OCI-LY1 (cell line): Measurements from ENCODE around the gene CRYBB1.

Experiments
- H2AFZ ChIP-seq: fragments of 200-600 bp; sonication (generic), shearing (Covaris generic); 2 replicates; pipeline ENCODE4 v1.6.0; 2014; ENCODE audit warnings: antibody characterized with exemption, mild to moderate bottlenecking, low read length
- H3F3A ChIP-seq: fragments of 200-600 bp; sonication (generic), shearing (Covaris generic); 2 replicates; pipeline ENCODE4 v1.6.0; 2014; ENCODE audit warnings: mild to moderate bottlenecking, antibody characterized with exemption, low read length, moderate library complexity; ENCODE audit not compliant: insufficient read depth
- H3K27ac ChIP-seq: fragments of 200-600 bp; sonication (generic); 2 replicates; pipeline ENCODE4 v1.5.1; 2014; ENCODE audit warnings: low read length, mixed run types, mild to moderate bottlenecking, low read depth; ENCODE audit not compliant: poor library complexity, severe bottlenecking
- H3K27me3 ChIP-seq: fragments of 200-600 bp; sonication (generic); 2 replicates; pipeline ENCODE4 v1.6.0; 2014; ENCODE audit warnings: antibody characterized with exemption, mild to moderate bottlenecking, low read length, moderate library complexity; ENCODE audit not compliant: insufficient read depth
- H3K36me3 ChIP-seq: fragments of 200-600 bp; sonication (generic); 2 replicates; pipeline ENCODE4 v1.6.1; 2014; ENCODE audit warnings: mild to moderate bottlenecking, antibody characterized with exemption, low read length, moderate library complexity, mixed read lengths; ENCODE audit not compliant: insufficient read depth
- H3K4me1 ChIP-seq: fragments of 200-600 bp; sonication (generic); 2 replicates; pipeline ENCODE4 v1.5.1; 2014; ENCODE audit warnings: mild to moderate bottlenecking, low read length, moderate library complexity; ENCODE audit not compliant: insufficient read depth, severe bottlenecking
- H3K4me2 ChIP-seq: fragments of 200-600 bp; sonication (generic), shearing (Covaris generic); 2 replicates; pipeline ENCODE4 v1.6.1; 2014; ENCODE audit warnings: low read length
- H3K4me3 ChIP-seq: fragments of 200-600 bp; sonication (generic); 2 replicates; pipeline ENCODE4 v1.5.1; 2014; ENCODE audit warnings: low read length, low read depth, mild to moderate bottlenecking, mixed read lengths; ENCODE audit not compliant: poor library complexity, severe bottlenecking
- H3K79me2 ChIP-seq: fragments of 200-600 bp; shearing (Covaris generic); 2 replicates; pipeline ENCODE4 v1.6.1; 2016; ENCODE audit warnings: mixed run types, low read length, mixed read lengths; ENCODE audit not compliant: insufficient read depth
- H3K9ac ChIP-seq: fragments of 200-600 bp; sonication (generic), shearing (Covaris generic); 2 replicates; pipeline ENCODE4 v1.6.1; 2014; ENCODE audit warnings: mild to moderate bottlenecking, low read length, mixed read lengths
- H3K9me2 ChIP-seq: fragments of 200-600 bp; sonication (generic), shearing (Covaris generic); 2 replicates; pipeline ENCODE4 v1.6.1; 2014; ENCODE audit warnings: low read depth, mild to moderate bottlenecking, low read length, mixed read lengths
- H3K9me3 ChIP-seq: fragments of 200-600 bp; shearing (Covaris generic); 2 replicates; pipeline ENCODE4 v1.6.1; 2014; ENCODE audit warnings: low read length, mixed read lengths
- H4K20me1 ChIP-seq: fragments of 200-600 bp; sonication (generic), shearing (Covaris generic); 2 replicates; pipeline ENCODE4 v1.6.0; 2016; ENCODE audit warnings: mild to moderate bottlenecking, low read length; ENCODE audit not compliant: insufficient read depth
- CTCF ChIP-seq: fragments of 200-600 bp; sonication (generic), shearing (Covaris generic); IDR thresholded peaks from 2 replicates; pipeline ENCODE4 v1.5.1; 2017; ENCODE audit warnings: mild to moderate bottlenecking, antibody characterized with exemption, low read length, moderate library complexity, mixed read lengths
- EZH2 ChIP-seq: fragments of 200-600 bp; sonication (generic), shearing (Covaris generic); IDR thresholded peaks from 2 replicates; pipeline ENCODE4 v1.8.0; 2017; ENCODE audit warnings: borderline replicate concordance, mixed run types, mild to moderate bottlenecking, antibody characterized with exemption, low read length, moderate library complexity, mixed read lengths

The CRYBB1 gene

GRCh38 chr22:26553056-26553752 is 64.6 kb downstream of the CRYBB1 start:
- H3K27ac ChIP-seq = peak overlapping the region; percentile 94
- H3F3A ChIP-seq = 0 out of 2 replicates have a peak, but pooled peaks cover 3% of the 10 kb centered on the region
- peak overlapping the region; percentile 29 for H3K4me3 ChIP-seq
- H3K4me2 ChIP-seq = peak overlapping the region; percentile 65
- H3K36me3 ChIP-seq = peaks cover 6% of the 10 kb centered on the region; the same call in 1 of the 2 replicates
- TF ChIP-seq EZH2 (no peak), CTCF (no peak)
- no peaks in the 10 kb centered on the region for H4K20me1 ChIP-seq
- H3K9me2 ChIP-seq = no peaks in the 10 kb centered on the region
- peak overlapping the region; percentile 32; the same call in 1 of the 2 replicates for H3K9ac ChIP-seq
- peaks cover 83% of the 10 kb centered on the region for H3K4me1 ChIP-seq
- peaks cover 7% of the 10 kb centered on the region for H3K79me2 ChIP-seq
- no peak overlapping the region for H2AFZ ChIP-seq
- no peaks in the 10 kb centered on the region for H3K27me3 ChIP-seq
- H3K9me3 ChIP-seq = no peaks in the 10 kb centered on the region

- no peaks in the 10 kb centered on the region for H3K27me3 ChIP-seq
- H3K9me2 ChIP-seq = no peaks in the 10 kb centered on the region
- H3K4me2 ChIP-seq = peak overlapping the region; percentile 19
- no peaks in the 10 kb centered on the region for H4K20me1 ChIP-seq
- H3K4me3 ChIP-seq = no peak overlapping the region
- peaks cover 87% of the 10 kb centered on the region for H3K4me1 ChIP-seq
- no peak overlapping the region for H3K9ac ChIP-seq
- TF ChIP-seq EZH2 = no peak
- TF ChIP-seq CTCF = no peak
- H2AFZ ChIP-seq = no peak overlapping the region
- peak overlapping the region; percentile 94 for H3K27ac ChIP-seq
- H3K9me3 ChIP-seq = no peaks in the 10 kb centered on the region
- 0 out of 2 replicates have a peak, but pooled peaks cover 3% of the 10 kb centered on the region for H3F3A ChIP-seq
- H3K79me2 ChIP-seq = peaks cover 7% of the 10 kb centered on the region
- peaks cover 12% of the 10 kb centered on the region for H3K36me3 ChIP-seq
Measured at GRCh38 chr22:26552466-26552865, 65.4 kb downstream of the CRYBB1 start.

- Histone ChIP-seq H4K20me1 (no peaks in the 10 kb centered on the region), H3K9me2 (no peaks in the 10 kb centered on the region), H2AFZ (no peak overlapping the region), H3K27me3 (no peaks in the 10 kb centered on the region), H3F3A (0 out of 2 replicates have a peak, but pooled peaks cover 3% of the 10 kb centered on the region), H3K4me2 (no peak overlapping the region; the same call in 1 of the 2 replicates), H3K79me2 (peaks cover 5% of the 10 kb centered on the region), H3K4me1 (peaks cover 87% of the 10 kb centered on the region), H3K9me3 (no peaks in the 10 kb centered on the region), H3K27ac (peak overlapping the region; percentile 94), H3K9ac (peak overlapping the region; percentile 21; the same call in 1 of the 2 replicates), H3K4me3 (no peak overlapping the region), H3K36me3 (peaks cover 19% of the 10 kb centered on the region)
- TF ChIP-seq EZH2 = no peak
- TF ChIP-seq CTCF = no peak
Measured at GRCh38 chr22:26551568-26551967, 66.3 kb downstream of the CRYBB1 start.
